HFF-Myc (cell line): ENCODE data around the gene NEK8.

ENCODE experiments used
- DNase-seq: peaks from one replicate; pipeline ENCODE4 v3.0.0-alpha.2; 2011; ENCODE audit warnings: low read depth; ENCODE audit errors: extremely low read depth
- H3K4me3 ChIP-seq: replicated peaks from 2 replicates; pipeline ENCODE4 v1.5.1; 2011; ENCODE audit warnings: low read depth, mild to moderate bottlenecking, control low read depth, low read length
- TF ChIP-seq, protein P1 (sequence below): IDR thresholded peaks from 2 replicates; pipeline ENCODE4 v1.5.1; 2012; ENCODE audit warnings: mild to moderate bottlenecking, low read depth, low read length, control low read depth; ENCODE audit errors: missing control alignments

The NEK8 gene

DNA sequence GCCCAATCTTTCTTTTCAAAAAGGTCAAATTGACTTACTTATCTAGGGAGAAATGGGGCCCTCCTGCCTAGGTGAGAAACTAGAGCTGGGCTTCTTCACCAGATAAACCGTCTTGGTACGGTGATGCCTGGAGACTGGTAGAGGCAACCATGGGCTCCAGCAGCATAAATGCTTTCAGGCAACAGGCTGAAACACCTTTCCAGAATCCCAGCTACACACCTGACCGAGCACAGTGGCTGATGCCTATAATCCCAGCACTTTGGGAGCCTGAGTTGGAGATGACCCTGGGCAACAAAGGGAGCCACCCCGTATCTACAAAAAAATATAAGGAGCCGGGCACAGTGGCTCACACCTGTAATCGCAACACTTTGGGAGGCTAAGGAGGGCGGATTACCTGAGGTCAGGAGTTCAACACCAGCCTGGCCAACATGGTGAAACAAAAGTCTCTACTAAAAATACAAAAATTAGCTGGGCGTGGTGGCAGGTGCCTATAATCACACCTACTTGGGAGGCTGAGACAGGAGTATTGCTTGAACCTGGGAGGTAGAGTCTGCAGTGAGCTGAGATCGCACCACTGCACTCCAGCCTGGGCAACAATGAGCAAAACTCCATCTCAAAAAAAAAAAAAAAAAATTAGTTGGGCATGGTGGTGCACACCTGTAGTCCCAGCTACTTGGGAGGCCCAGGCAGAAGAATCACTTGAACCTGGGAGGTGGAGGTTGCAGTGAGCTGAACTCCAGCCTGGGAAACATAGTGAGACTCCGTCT is 23.2 kb downstream of the NEK8 start:
- H3K4me3 ChIP-seq: no peak overlapping the region
- TF ChIP-seq, protein P1, sequence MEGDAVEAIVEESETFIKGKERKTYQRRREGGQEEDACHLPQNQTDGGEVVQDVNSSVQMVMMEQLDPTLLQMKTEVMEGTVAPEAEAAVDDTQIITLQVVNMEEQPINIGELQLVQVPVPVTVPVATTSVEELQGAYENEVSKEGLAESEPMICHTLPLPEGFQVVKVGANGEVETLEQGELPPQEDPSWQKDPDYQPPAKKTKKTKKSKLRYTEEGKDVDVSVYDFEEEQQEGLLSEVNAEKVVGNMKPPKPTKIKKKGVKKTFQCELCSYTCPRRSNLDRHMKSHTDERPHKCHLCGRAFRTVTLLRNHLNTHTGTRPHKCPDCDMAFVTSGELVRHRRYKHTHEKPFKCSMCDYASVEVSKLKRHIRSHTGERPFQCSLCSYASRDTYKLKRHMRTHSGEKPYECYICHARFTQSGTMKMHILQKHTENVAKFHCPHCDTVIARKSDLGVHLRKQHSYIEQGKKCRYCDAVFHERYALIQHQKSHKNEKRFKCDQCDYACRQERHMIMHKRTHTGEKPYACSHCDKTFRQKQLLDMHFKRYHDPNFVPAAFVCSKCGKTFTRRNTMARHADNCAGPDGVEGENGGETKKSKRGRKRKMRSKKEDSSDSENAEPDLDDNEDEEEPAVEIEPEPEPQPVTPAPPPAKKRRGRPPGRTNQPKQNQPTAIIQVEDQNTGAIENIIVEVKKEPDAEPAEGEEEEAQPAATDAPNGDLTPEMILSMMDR: no peak
- no peak for DNase-seq

DNA sequence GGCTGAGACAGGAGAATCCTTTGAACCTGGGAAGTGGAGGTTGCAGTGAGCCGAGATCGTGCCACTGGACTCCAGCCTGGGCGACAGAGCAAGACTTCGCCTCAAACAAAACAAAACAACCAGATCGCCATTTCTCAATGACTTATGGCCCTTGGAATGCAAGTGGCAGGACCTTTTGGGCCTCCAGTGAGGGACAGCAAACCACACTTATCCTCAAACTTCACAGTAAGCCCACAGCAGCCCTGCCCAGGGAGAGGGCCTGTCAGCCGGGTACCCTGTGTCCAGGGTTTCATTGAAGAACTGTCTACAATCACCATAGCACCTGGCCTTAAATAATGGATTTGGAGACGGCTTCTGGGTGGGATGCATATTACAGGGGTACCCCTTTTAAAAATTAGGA is 26.9 kb downstream of the NEK8 start:
- DNase-seq: no peak
- H3K4me3 ChIP-seq: no peak overlapping the region
- TF ChIP-seq, protein P1: no peak

DNA sequence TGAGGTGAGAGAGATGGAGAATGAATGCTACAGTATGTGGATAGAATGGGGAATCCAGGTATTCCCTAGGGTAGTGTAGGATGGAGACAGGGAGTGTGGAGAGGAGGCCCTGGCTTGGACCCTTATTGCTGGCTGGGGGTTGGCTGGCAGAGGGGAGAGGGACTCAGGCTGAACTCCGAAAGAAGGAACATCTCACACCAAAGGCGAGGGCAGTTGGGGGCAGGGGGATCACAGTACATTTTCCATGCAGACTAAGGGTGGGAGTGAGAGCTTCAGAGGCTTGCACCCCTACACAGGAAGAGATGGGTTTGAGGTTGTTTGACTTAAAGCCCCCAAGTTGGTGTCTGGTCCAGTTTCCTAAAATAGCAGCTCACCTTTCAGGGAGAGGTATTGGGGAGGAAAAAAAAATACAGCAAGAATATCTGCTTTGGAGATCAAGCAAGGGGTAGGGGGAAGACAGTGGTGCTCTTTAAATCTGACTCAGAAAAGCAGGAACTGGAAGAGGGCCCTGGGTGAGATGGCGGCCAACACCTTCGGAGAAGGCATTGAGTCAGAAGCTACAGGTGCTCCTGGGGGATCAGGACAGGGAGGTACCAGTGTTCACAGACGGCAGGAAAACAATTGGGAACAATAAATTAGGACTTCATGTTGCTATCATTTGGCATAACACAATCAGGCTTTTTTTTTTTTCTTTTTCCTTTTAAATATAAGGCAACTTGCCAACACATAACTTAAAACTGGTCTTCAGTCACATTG is 27.6 kb downstream of the NEK8 start:
- no peak overlapping the region for H3K4me3 ChIP-seq
- no peak for DNase-seq
- TF ChIP-seq, protein P1: no peak

DNA sequence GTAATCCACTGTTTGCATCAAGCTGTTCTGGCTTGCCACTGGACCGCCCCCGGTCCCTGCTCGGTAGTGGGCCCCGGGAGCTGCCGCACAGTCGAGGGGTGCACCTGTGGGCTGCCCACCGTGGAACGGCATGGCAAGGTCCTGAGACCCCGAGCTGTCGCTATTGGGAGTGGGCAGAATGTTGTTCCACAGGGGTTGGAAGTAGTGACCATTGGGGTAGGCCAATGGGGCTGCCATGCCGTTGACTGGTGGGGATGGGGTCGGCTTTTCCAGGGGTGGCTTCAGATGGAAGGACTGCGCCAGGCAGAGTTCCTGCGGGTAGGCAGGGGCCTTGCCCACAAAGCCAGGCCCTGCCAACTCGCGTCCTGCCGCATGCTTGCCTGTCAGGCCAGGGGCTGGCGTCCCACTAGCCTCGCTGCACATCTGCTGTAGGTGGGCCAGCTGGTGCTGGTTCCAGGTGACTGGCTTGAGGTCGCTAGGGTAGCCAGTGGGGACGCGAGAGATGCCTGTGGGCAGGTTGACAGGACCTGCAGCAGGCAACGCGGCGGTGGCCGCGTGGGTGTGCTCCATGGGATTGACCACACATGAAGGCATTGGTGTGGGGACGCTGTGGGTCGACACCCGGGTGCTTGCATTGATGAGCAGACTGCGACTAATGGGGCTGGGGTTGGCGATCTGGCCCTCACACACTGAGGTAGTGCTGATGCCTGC is 30.0 kb downstream of the NEK8 start:
- no peak overlapping the region for H3K4me3 ChIP-seq
- no peak for DNase-seq

DNA sequence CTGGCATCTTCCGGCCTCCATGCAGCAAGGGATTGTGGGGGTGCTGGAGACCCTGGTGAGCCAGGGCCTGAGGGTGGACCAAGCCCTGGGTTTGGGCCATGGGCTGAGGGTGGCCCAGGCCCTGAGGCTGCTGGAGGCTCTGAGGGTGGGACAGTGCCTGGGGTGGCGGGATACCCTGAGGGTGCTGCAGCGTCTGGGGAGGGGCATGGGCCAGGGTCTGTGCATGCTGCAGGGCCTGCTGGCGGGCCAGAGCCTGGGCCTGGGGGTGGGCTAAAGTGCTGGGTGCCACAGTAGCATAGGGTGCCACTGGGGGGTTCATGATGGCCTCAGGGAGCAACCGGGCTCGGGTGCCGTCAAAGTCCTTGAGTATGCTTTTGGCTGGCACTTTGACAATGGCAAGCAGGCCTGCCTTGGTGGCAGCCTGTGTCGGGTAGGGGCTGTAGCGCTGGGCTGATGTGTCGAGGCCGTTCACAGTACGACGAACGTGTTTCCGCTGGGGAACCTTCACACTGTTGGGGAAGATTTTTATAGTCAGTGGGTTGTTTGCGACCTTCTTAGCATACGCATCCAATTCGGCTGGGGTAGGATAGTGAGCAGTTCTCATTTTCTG is 30.8 kb downstream of the NEK8 start:
- TF ChIP-seq, protein P1: no peak
- no peak for DNase-seq
- no peak overlapping the region for H3K4me3 ChIP-seq

More for the DNA sequence above, 30.0 kb downstream of the NEK8 start:
- TF ChIP-seq, protein P1: no peak
